D721Med (cell line): ENCODE results near the gene RPL13A.

Experiments
- DNase-seq: peaks from one replicate; pipeline ENCODE4 v3.0.0; 2011; ENCODE audit warnings: low spot score; ENCODE audit not compliant: insufficient read length
- FAIRE-seq: peaks from 2 replicates; lab custom pipeline; 2011; peaks lifted over from hg19 to GRCh38; lab: Jason Lieb, UNC
- CTCF ChIP-seq: IDR thresholded peaks from 2 replicates; pipeline ENCODE4 v1.5.1; 2012; ENCODE audit warnings: mild to moderate bottlenecking, control low read depth; ENCODE audit not compliant: insufficient read depth; ENCODE audit errors: missing control alignments

Gene RPL13A

DNA sequence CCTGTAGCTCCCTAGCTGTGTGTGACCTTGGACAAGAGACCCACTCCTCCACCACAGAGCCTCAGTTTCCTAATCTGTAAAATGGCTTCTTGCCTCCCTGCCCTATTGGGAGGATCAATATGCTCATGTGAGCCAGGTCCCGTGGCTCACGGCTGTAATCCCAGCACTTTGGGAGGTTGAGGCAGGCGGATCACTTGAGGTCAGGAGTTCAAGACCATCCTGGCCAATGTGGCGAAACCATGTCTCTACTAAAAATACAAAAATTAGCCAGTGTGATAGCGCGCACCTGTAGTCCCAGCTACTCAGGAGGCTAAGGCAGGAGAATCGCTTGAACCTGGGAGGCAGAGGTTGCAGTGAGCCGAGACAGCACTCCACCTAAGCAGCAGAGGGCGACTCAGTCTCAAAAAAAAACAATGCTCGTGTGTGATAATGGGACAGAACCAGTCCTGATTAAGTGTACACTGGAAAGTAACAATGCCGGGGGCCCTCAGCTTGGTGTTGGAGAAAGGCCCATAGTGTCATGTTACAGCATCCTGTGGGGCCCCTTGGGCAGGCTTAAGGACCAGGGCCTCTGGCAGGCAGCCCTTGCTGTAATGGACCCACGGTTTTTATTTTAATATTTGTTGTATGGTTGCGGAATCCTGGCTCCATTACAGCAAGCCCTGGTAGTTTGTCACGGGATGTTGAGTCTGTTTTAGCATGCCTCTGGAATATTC lies 15.6 kb downstream of the RPL13A start:
- DNase-seq, result no peak
- FAIRE-seq, result no peak
- TF ChIP-seq CTCF, result peak; percentile 48

DNA sequence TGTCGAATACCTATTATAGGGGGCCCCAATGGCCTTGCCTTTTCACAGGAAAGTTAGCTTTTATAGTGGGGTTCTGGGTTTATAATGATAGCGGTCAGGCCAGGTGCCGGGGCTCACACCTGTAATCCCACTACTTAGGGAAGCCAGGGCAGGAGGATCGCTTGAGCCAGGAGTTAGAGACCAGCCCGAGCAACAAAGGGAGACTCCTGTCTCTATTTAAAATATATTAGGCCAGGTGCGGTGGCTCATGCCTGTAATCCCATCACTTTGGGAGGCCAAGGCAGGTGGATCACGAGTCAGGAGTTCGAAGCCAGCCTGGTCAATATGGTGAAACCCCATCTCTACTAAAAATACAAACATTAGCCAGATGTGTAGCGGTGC lies 16.2 kb downstream of the RPL13A start:
- FAIRE-seq, result no peak
- no peak for DNase-seq
- no peak for TF ChIP-seq CTCF

DNA sequence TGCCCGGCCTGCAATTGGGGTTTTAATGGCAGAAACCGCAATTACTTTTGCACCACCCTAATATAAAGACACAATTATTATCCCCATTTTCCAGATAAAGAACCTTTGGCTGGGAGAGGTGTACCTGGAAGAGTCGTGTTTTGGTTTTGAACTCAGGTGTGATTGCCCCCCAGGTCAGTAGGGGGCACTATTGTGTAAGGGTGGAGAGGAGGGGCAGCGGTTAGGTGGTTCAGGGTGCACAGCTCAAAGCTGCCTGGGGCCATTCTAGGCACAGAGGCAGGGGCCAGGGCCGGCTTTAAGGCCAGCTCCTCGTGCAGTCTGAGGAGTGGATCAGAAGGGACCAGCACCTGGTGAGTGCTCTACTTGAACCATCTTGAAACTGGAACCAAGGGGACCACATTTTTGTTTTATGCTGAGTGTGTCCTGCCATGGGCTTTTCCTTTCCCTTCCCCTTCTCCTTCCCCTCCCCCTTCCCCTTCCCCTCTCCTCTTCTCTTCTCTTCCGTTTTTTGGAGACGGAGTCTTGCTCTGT lies 19.2 kb downstream of the RPL13A start:
- DNase-seq (peak; percentile 87), FAIRE-seq (no peak)
- peak; percentile 94 for TF ChIP-seq CTCF

GRCh38 chr19:49507803-49508494 lies 20.5 kb downstream of the RPL13A start:
- no peak for FAIRE-seq
- DNase-seq, result no peak
- TF ChIP-seq CTCF, result no peak

- no peak for TF ChIP-seq CTCF
- no peak for FAIRE-seq
- DNase-seq, result peak; percentile 68
Measured at GRCh38 chr19:49512970-49513745, 25.8 kb downstream of the RPL13A start.

GRCh38 chr19:49513746-49514118 lies 26.3 kb downstream of the RPL13A start:
- FAIRE-seq (no peak), DNase-seq (no peak)
- no peak for TF ChIP-seq CTCF
